Prostate gland (tissue), 2 donors: ENCODE data around the gene PMVK. TPM values are rescaled to one million over a fixed set of nuclear protein-coding genes. Genes with fewer than 3 reads are reported as not detected.
"Not testable (repeated sequence)": the region's sequence is repeated elsewhere in the genome, so short reads cannot be mapped to it uniquely, and the experiment has no call there.

Experiments used
- DNase-seq: peaks from one replicate; pipeline ENCODE4 v3.0.0-alpha.2; 2019; ENCODE audit warnings: low spot score
- H3K27ac ChIP-seq, 2 donors: fragments of 200-600 bp; sonication (generic); 2 replicates each; pipeline ENCODE4 v1.5.1; 2017 to 2019
- H3K27me3 ChIP-seq: fragments of 200-600 bp; sonication (generic); replicated peaks from 2 replicates; pipeline ENCODE4 v1.5.1; 2019; ENCODE audit not compliant: insufficient read depth
- H3K36me3 ChIP-seq, 2 donors: fragments of 200-600 bp; sonication (generic); 1 replicate in 1 of 2; 2 replicates in 1 of 2; pipeline versions ENCODE4 v1.5.1 to v1.8.1; 2017 to 2019
- H3K4me1 ChIP-seq: fragments of 200-600 bp; sonication (generic); replicated peaks from 2 replicates; pipeline ENCODE4 v1.5.1; 2019
- H3K4me3 ChIP-seq, 2 donors: fragments of 200-600 bp; sonication (generic); 2 replicates each; pipeline ENCODE4 v1.5.1; 2017 to 2019
- H3K9me3 ChIP-seq: fragments of 200-600 bp; sonication (generic); 2 replicates; pipeline ENCODE4 v1.5.1; 2017
- CTCF ChIP-seq, 4 experiments: fragments of 200-600 bp in 2 of 4; fragments of 450-650 bp in 2 of 4; sonication (generic) in 2 of 4; IDR thresholded peaks; 1 replicate in 3 of 4; 2 replicates in 1 of 4; pipeline ENCODE4 v1.5.1; 2016 to 2019; ENCODE audit warnings: antibody characterized with exemption in 4 of 4, mild to moderate bottlenecking in 2 of 4, moderate library complexity in 2 of 4
- POLR2A ChIP-seq: fragments of 450-650 bp; IDR thresholded peaks from one replicate; pipeline ENCODE4 v1.6.1; 2016; ENCODE audit warnings: antibody characterized with exemption, mild to moderate bottlenecking
- POLR2AphosphoS5 ChIP-seq: sonication (generic); formaldehyde crosslinking; IDR thresholded peaks from one replicate; pipeline ENCODE4 v1.6.1; 2017; ENCODE audit warnings: antibody characterized with exemption
- WGBS: methylation state at CpG from one replicate; pipeline ENCODE4 v1.1.5; 2018; 5-methylcytosine and 5-hydroxymethylcytosine counted together
- intact Hi-C: fragments of 100-400 bp; cut with DNase I; formaldehyde crosslinking; loops from one replicate; pipeline ENCODE4 v1.14.2; 2022
- total RNA-seq, 2 donors: library from RNA; depleted of rRNA; stranded (reverse); fragments of >200 nt; gene quantifications; one replicate each; pipeline ENCODE4 v1.1.0, GENCODE V29; 2016

The PMVK gene
- total RNA-seq, 2 donors from 2014 or later: 23.2 to 26.2 TPM

- intact Hi-C loops: no loop called here
- Histone ChIP-seq H3K27me3 (no peaks in the 10 kb centered on the region), H3K36me3 (no peaks in the 10 kb centered on the region), H3K27ac (peak overlapping the region in 1 of 2 donors; percentile 25), H3K9me3 (no peaks in the 10 kb centered on the region), H3K4me3 (no peak overlapping the region), H3K4me1 (peaks cover 5% of the 10 kb centered on the region)
- no peak for DNase-seq
- 43% methylated on average over 5 of the region's 5 CpGs for WGBS
- no peak for TF ChIP-seq CTCF (IDR thresholded peaks at IDR 0.05)
- no peak for TF ChIP-seq POLR2AphosphoS5
- TF ChIP-seq POLR2A: no peak
Observed at GRCh38 chr1:154910851-154911250, 25.7 kb downstream of the PMVK start.

- WGBS: 92% methylated on average over 5 of the region's 5 CpGs
- DNase-seq: no peak
- no peak overlapping the region for H3K4me3 ChIP-seq
- H3K27me3 ChIP-seq: no peaks in the 10 kb centered on the region
- TF ChIP-seq POLR2AphosphoS5 (no peak), CTCF (IDR thresholded peaks at IDR 0.05) (no peak), POLR2A (no peak)
- H3K9me3 ChIP-seq: no peaks in the 10 kb centered on the region
- intact Hi-C loops: no loop called here
- no peaks in the 10 kb centered on the region for H3K36me3 ChIP-seq
- H3K4me1 ChIP-seq: peaks cover 5% of the 10 kb centered on the region
- no peak overlapping the region for H3K27ac ChIP-seq
Observed at GRCh38 chr1:154908937-154909336, 27.6 kb downstream of the PMVK start.

GRCh38 chr1:154908129-154908528 lies 28.4 kb downstream of the PMVK start:
- intact Hi-C loops, H3K27ac ChIP-seq, H3K9me3 ChIP-seq, H3K4me3 ChIP-seq, H3K4me1 ChIP-seq, H3K36me3 ChIP-seq, DNase-seq, H3K27me3 ChIP-seq: not testable (repeated sequence)
- 73% methylated on average over 3 of the region's 3 CpGs for WGBS

GRCh38 chr1:154906621-154907081 lies 29.9 kb downstream of the PMVK start:
- H3K36me3 ChIP-seq: no peaks in the 10 kb centered on the region
- H3K4me3 ChIP-seq: no peak overlapping the region
- 85% methylated on average over 7 of the region's 7 CpGs for WGBS
- no peak overlapping the region for H3K27ac ChIP-seq
- H3K9me3 ChIP-seq: no peaks in the 10 kb centered on the region
- peak in 3 of 4 experiments; percentile 20 to 54 (median 47) for TF ChIP-seq CTCF (IDR thresholded peaks at IDR 0.05)
- no peak for TF ChIP-seq POLR2AphosphoS5
- no peak for DNase-seq
- no peaks in the 10 kb centered on the region for H3K27me3 ChIP-seq
- intact Hi-C loops: no loop called here
- H3K4me1 ChIP-seq: no peaks in the 10 kb centered on the region

GRCh38 chr1:154902938-154903566 lies 33.5 kb downstream of the PMVK start:
- intact Hi-C loops: no loop called here
- H3K4me3 ChIP-seq: no peak overlapping the region
- 63% methylated on average over 3 of the region's 3 CpGs for WGBS
- H3K36me3 ChIP-seq: no peaks in the 10 kb centered on the region
- no peaks in the 10 kb centered on the region for H3K27me3 ChIP-seq
- H3K9me3 ChIP-seq: no peaks in the 10 kb centered on the region
- TF ChIP-seq CTCF (IDR thresholded peaks at IDR 0.05) (no peak), POLR2AphosphoS5 (no peak), POLR2A (no peak)
- DNase-seq: no peak
- no peak overlapping the region for H3K27ac ChIP-seq
- H3K4me1 ChIP-seq: no peaks in the 10 kb centered on the region
